Neural progenitor cell (in vitro differentiated cells): ENCODE data around the gene CMTM1.

Source experiments
- EZH2phosphoT487 ChIP-seq: fragments of 200-600 bp; sonication (generic); IDR thresholded peaks from 2 replicates; pipeline ENCODE4 v1.6.1; 2017; ENCODE audit warnings: antibody characterized with exemption
- TF ChIP-seq, protein P1 (sequence below): fragments of 200-600 bp; sonication (generic); IDR thresholded peaks from 2 replicates; pipeline ENCODE4 v1.5.1; 2017; ENCODE audit warnings: antibody characterized with exemption, mild to moderate bottlenecking

DNA sequence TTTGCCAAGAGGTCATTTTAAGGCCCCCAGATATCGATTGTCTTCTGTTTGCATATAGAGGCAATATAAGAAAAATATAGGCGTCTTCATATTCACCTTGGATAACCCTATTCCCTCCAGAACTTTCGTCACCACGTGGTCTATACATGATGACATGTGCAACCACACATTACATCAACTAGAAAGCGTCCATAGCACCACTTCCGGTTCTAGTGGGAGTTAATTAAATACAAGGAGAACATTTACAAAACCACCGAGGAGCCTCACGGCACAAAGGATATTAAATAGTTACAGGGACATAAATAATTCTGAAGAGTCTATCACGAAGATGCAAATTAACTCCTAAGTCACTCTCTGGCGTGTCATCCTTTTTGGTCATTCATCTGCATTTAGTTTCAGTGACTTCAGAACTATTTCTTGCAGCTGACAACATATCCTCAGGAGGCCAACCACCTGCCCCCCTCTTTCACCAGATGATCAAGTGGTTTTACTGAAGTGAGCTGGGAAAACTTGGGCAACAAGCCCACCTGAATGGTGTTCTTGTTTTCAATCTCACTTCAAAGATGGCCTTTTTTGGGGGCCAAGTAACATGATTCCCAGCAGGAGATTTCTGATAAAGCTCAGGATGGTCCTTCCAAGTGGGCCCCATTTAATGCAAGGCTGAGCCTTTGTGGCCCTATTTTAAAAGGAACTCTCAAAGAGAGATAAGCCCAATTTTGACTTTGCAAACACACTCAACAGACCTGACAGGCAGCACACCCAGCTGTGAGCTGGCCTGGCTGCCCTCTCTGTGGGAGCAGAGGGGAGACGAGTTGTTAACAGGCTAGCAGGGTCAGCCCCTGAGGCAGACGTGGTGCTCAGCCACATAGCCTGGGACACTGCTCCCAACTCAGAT is 53.5 kb downstream of the CMTM1 start:
- TF ChIP-seq, protein P1, sequence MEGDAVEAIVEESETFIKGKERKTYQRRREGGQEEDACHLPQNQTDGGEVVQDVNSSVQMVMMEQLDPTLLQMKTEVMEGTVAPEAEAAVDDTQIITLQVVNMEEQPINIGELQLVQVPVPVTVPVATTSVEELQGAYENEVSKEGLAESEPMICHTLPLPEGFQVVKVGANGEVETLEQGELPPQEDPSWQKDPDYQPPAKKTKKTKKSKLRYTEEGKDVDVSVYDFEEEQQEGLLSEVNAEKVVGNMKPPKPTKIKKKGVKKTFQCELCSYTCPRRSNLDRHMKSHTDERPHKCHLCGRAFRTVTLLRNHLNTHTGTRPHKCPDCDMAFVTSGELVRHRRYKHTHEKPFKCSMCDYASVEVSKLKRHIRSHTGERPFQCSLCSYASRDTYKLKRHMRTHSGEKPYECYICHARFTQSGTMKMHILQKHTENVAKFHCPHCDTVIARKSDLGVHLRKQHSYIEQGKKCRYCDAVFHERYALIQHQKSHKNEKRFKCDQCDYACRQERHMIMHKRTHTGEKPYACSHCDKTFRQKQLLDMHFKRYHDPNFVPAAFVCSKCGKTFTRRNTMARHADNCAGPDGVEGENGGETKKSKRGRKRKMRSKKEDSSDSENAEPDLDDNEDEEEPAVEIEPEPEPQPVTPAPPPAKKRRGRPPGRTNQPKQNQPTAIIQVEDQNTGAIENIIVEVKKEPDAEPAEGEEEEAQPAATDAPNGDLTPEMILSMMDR: no peak
- no peak for TF ChIP-seq EZH2phosphoT487
